HG03342 (cell line): ENCODE measurements around the gene COX7A2.

Experiments used
- ATAC-seq: cut with Tn5 transposase; IDR thresholded peaks from one replicate; pipeline ENCODE4 v1.9.1; 2021; ENCODE audit warnings: mild to moderate bottlenecking, moderate library complexity; ENCODE audit not compliant: unreplicated experiment

Gene COX7A2

GRCh38 chr6:75222261-75222660, 21.3 kb downstream of the COX7A2 start:
- ATAC-seq, result no peak

DNA sequence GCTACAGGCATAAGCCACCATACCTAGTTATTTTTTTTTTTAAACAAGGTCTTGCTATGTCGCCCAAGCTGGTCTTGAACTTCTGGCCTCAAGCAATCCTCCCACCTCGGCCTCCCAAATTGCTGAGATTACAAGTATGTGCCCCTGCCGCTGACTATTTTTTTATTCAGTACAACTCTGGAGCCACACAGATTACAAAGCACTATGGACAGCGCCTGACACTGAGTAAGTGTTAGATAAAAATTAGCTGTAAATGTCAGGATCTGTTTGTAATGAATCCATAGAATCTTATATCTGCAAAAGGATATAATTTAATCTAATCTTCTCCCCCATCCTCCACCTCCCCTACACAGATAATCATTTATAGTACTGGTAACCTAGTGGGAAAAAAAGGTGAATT, 22.5 kb downstream of the COX7A2 start:
- no peak for ATAC-seq

- no peak for ATAC-seq
Measured at GRCh38 chr6:75220357-75220756, 23.2 kb downstream of the COX7A2 start.

DNA sequence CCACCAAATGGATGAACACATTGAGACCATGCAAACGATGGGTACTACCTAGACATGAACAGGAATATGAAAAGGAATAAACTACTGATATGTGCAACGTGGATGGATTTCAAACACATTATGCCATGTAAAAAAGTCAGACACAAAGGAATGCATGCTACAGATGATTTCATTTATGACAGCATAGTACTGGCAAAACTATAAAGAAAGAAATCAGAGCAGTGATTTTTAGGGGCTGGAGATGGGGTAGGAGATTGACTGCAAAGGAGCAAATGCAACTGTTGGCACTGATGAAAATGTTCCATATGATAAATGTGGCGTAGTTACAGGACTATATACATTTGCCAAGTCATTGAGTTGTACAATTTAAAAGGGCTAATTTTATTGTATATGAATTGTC, 24.3 kb downstream of the COX7A2 start:
- no peak for ATAC-seq

- no peak for ATAC-seq
Measured at GRCh38 chr6:75217193-75217592, 26.4 kb downstream of the COX7A2 start.

- no peak for ATAC-seq
Measured at GRCh38 chr6:75215291-75215690, 28.3 kb downstream of the COX7A2 start.

DNA sequence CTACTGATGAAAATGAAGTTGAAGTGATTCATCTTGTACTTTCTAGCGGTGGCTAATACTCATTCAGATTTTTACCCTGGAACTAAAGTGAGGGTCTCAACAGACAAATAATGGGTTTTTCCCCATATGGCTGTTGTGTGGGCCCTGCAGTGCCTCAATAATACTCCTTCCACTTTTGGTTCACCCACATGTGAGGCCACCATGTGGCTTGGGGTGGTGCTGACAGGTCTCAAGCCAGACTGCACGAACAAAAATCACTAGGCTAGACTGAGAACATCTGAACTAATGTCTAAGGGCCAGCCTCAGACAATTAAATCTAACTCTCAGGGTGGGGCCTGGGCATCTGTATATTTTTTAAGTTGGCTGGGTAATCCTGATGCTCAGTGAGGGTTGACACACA, 29.9 kb downstream of the COX7A2 start:
- ATAC-seq, result peak; percentile 39

DNA sequence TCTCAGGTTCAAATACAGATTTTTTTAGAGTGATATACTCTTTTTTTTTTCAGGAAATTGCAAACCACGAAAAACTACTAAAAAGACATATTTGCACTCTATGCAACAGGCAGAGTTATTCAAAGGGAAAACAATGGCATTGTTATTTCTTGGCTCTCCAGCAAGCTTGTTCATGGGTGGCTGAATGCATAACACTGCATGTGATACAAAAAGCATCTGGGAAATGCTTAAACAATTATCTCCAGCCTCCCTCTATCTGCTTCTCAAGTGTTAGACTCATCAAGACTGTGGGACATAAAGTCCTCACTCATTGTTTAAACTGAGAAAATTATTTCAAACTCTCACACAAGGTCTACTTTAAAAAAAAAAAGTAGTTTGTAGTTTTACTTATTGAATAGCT, 30.5 kb downstream of the COX7A2 start:
- no peak for ATAC-seq

DNA sequence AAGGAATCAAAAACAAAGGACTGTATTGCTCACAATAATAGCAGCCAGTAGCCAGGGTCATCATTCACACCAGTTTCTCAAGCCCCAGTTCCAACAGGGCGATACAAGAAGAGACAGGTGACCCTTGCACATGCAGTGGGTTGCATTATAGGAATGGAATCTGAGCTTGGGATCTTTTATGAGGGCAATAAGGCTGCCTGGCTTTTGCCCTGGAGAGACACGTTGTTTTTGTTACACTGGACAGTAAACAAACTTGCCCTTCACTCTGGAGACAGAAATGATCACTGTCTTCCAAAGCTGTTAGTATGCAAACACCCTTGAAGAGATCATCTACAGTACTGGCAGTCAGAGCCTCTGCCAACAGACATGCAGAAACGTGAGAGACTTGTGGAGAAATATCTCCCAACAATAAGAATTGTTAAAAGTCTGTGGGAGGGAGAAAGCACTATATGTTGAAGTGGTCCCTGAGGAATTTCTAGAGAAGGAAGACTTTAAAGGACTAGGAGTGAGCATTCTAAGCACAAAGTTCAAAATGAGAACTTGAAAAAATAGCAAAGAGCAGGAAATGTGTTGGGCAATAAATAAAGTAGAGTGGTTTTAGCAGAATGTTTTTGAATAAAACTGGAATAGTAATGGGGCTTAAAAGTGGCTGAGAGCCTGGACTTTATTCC, 31.5 kb downstream of the COX7A2 start:
- no peak for ATAC-seq

DNA sequence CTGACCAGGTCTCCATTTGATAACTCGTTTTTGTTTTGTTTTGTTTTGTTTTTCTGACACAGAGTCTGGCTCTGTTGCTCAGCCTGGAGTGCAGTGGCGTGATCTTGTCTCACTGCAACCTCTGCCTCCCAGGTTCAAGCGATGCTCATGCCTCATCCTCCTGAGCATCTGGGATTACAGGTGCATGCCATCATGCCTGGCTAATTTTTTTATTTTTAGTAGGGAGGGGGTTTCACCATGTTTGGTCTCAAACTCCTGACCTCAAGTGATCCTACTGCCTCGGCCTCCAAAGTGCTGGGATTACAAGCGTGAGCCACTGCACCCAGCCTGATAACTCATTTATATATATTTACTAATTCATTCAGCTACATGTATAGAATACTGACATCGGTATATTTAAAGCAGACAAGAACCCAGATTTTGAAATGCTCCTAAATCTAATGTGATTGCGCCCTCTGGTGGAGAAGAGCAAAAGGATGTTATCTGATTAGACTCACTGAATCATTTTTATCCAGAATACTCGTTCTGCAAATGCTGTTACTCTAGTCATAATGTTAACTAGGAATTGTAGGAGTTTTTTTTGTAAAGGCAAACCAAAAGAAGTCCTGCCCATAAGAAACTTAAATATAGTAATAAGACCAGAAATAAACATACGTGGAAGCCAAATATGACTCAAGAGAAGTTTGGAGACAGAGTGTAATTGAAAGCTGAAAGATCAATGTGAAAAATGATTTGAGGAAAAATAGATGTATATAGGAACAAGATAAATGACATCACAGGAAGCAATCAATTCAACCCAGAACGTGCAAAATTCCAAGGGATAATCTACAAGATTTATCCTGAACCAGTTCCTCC, 32.5 kb downstream of the COX7A2 start:
- ATAC-seq, result no peak

- ATAC-seq, result no peak
Measured at GRCh38 chr6:75209184-75209723, 34.3 kb downstream of the COX7A2 start.

GRCh38 chr6:75208298-75209183, 35.1 kb downstream of the COX7A2 start:
- peak; percentile 76 for ATAC-seq

- ATAC-seq, result no peak
Measured at GRCh38 chr6:75206576-75207342, 36.8 kb downstream of the COX7A2 start.

- ATAC-seq, result no peak
Measured at GRCh38 chr6:75205776-75206575, 37.6 kb downstream of the COX7A2 start, which contains the start of gene COL12A1. Gene COL12A1 (minus strand): TSS chr6:75206053. CDS start chr6:75202792, 3,261 bp downstream.

DNA sequence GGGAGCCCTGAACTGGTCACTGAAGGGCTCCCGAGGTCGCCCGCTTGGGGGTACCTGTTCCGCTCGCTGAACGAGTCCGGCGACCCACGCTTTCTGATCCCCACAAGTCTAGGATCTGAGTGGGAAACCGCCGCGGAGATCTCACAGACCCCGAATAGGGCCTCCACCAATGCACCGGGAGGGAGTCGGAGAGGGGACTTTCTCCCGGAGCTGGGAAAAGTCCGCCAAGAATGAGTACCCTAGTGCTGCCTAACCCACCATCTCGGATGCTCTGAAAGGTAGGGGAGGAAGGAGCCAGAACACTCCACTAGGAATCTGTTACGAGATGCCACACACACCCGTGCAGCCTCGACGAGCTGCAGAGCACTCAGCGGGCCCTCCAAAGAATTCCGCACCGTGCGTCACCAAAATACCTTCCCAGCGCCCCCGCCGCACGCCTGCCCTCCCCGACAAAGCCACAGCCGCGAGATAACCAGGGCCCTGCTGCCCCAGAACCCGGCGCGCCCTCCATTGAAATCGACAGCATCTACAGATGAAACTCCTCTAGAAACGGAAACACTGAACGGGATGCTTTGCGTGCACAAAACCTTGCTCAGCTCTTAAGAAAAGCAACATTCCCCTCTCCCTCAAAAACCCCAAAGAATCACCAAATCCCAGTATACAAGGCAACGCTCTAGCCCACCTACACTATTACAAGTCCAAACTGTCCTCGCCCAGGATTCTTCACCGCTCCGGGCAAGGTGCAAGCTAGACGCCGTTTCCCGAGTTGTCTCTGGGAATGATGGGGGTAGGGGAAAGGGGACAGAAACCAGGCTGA, 38.4 kb downstream of the COX7A2 start:
- no peak for ATAC-seq

GRCh38 chr6:75204217-75204958, 39.2 kb downstream of the COX7A2 start:
- ATAC-seq, result no peak

DNA sequence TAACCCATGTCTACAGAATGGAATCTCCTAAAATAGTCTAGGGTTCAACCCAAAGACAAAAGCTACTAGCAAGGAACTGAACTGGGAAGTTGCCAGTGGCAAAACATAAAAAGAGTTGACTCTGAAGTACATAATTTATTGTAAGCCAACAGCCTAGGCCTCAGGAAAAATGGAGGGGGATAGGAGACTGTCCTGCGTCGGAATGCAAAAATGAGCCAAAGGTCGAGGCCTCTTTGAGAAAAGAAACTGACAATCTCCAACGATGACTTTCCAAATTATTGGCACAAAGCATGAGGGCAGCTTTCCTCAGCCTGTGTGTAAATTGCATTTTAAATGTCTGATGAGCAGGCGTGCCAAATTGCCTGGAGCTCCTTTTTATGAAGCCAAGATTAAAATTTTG, 39.9 kb downstream of the COX7A2 start:
- no peak for ATAC-seq

- no peak for ATAC-seq
Measured at GRCh38 chr6:75202676-75203131, 40.9 kb downstream of the COX7A2 start.
